ENCODE data around the gene SHISAL2B. TPM values are rescaled to one million over a fixed set of nuclear protein-coding genes. Genes with fewer than 3 reads are reported as not detected.

The SHISAL2B gene
- total RNA-seq, 4 donors from 2014 or later, result not detected

- Histone ChIP-seq H3K27ac (no peak overlapping the region), H3K4me3 (no peak overlapping the region), H3K36me3 (peaks cover 14% of the 10 kb centered on the region), H3K4me1 (peaks cover 48% of the 10 kb centered on the region), H3K9me3 (no peaks in the 10 kb centered on the region), H3K27me3 (no peaks in the 10 kb centered on the region)
- no peak for TF ChIP-seq EP300 (IDR thresholded peaks at IDR 0.05)
- no peak for TF ChIP-seq POLR2AphosphoS5 (IDR thresholded peaks at IDR 0.05)
- TF ChIP-seq POLR2A (IDR thresholded peaks at IDR 0.05), result no peak
- TF ChIP-seq CTCF (IDR thresholded peaks at IDR 0.05), result no peak
- WGBS, result 98% methylated on average over 2 of the region's 2 CpGs
- DNase-seq (ENCODE audit: low spot score in 2 of 2), result no peak
Observed at GRCh38 chr5:64765804-64766504, 75.7 kb downstream of the SHISAL2B start.

GRCh38 chr5:64766941-64767340, 76.6 kb downstream of the SHISAL2B start:
- Histone ChIP-seq H3K27ac (no peak overlapping the region), H3K4me3 (peak overlapping the region; percentile 81), H3K27me3 (no peaks in the 10 kb centered on the region), H3K36me3 (peaks cover 14% of the 10 kb centered on the region), H3K9me3 (no peaks in the 10 kb centered on the region), H3K4me1 (peaks cover 48% of the 10 kb centered on the region)
- no peak for DNase-seq (ENCODE audit: low spot score in 2 of 2)
- no peak for TF ChIP-seq POLR2AphosphoS5 (IDR thresholded peaks at IDR 0.05)
- TF ChIP-seq POLR2A (IDR thresholded peaks at IDR 0.05), result no peak
- no peak for TF ChIP-seq EP300 (IDR thresholded peaks at IDR 0.05)
- 78% methylated on average over 2 of the region's 2 CpGs for WGBS

Other genes starting within 250 kb of the SHISAL2B start
- 1 to 10 TPM in 2 of 4 donors, under 1 TPM in 1, not detected in 1; 0.55 to 2.2 (median 1.4) TPM for gene RGS7BP, start 184.5 kb upstream of the SHISAL2B start, total RNA-seq
- 10 to 100 TPM; 10.5 to 17.5 (median 11.4) TPM for gene SREK1IP1, start 78.2 kb downstream of the SHISAL2B start, total RNA-seq
- 10 to 100 TPM in 2 of 4 donors, 1 to 10 TPM in 2; 6.4 to 17.8 (median 13.0) TPM for gene CWC27, start 78.4 kb downstream of the SHISAL2B start, total RNA-seq

All from suprapubic skin (tissue), 4 donors.